Gastrocnemius medialis (tissue), 4 donors: ENCODE results near the gene SLC10A4. TPM values are rescaled to one million over a fixed set of nuclear protein-coding genes. Genes with fewer than 3 reads are reported as not detected.

Experiments used
- ATAC-seq, 2 donors: fragments of 150-250 bp; one replicate each; pipeline ENCODE4 v1.9.1; 2016
- DNase-seq, 2 donors: peaks; one replicate each; pipeline ENCODE4 v3.0.0-alpha.2; 2019
- H3K27ac ChIP-seq, 4 donors: fragments of 200-600 bp; sonication (generic); 1 replicate in 1 of 4; 2 replicates in 3 of 4; pipeline ENCODE4 v1.5.1; 2016 to 2018; ENCODE audit warnings: mild to moderate bottlenecking in 2 of 4, moderate library complexity in 1 of 4
- H3K27me3 ChIP-seq, 3 donors: fragments of 200-600 bp; sonication (generic) in 2 of 3; 1 replicate in 1 of 3; 2 replicates in 2 of 3; pipeline versions ENCODE4 v1.5.1 to v1.6.0; 2016 to 2019; ENCODE audit warnings: mild to moderate bottlenecking in 1 of 3, moderate library complexity in 1 of 3
- H3K36me3 ChIP-seq, 2 donors: fragments of 200-600 bp; sonication (generic) in 1 of 2; one replicate each; pipeline ENCODE4 v1.5.1; 2017 to 2018
- H3K4me1 ChIP-seq, 2 donors: fragments of 200-600 bp; sonication (generic) in 1 of 2; one replicate each; pipeline ENCODE4 v1.5.1; 2016 to 2017; ENCODE audit warnings: mild to moderate bottlenecking in 2 of 2
- H3K4me3 ChIP-seq, 4 donors: fragments of 200-600 bp; sonication (generic) in 3 of 4; 1 replicate in 1 of 4; 2 replicates in 3 of 4; pipeline ENCODE4 v1.5.1; 2016 to 2019; ENCODE audit warnings: mild to moderate bottlenecking in 2 of 4
- H3K9me3 ChIP-seq, 3 donors: fragments of 200-600 bp; sonication (generic) in 2 of 3; 1 replicate in 1 of 3; 2 replicates in 2 of 3; pipeline ENCODE4 v1.5.1; 2016 to 2019
- CTCF ChIP-seq, 5 experiments: fragments of 450-650 bp in 3 of 5; fragments of 200-600 bp in 2 of 5; sonication (generic) in 2 of 5; IDR thresholded peaks in 4 of 5; conservative IDR thresholded peaks in 1 of 5; 1 replicate in 4 of 5; 2 replicates in 1 of 5; pipeline ENCODE4 v1.5.1; 2016 to 2019; ENCODE audit warnings: antibody characterized with exemption in 5 of 5, mild to moderate bottlenecking in 3 of 5, moderate library complexity in 3 of 5
- POLR2A ChIP-seq, 2 donors: fragments of 450-650 bp; IDR thresholded peaks; one replicate each; pipeline ENCODE4 v1.6.1; 2017; ENCODE audit warnings: antibody characterized with exemption in 2 of 2, mild to moderate bottlenecking in 2 of 2, moderate library complexity in 2 of 2
- in situ Hi-C, 4 donors: fragments of 200-750 bp; cut with MboI; loops; one replicate each; pipeline versions ENCODE4 v1.15.0 to v1.8.0; 2017; ENCODE audit warnings: low sequenced_read_pairs in 4 of 4
- intact Hi-C: fragments of 100-400 bp; cut with DNase I; formaldehyde crosslinking; loops from one replicate; pipeline ENCODE4 v1.15.1; 2023; ENCODE audit warnings: low total_unique reads
- total RNA-seq, 4 donors: library from RNA; depleted of rRNA; stranded (reverse); fragments of >200 nt; gene quantifications; one replicate each; pipeline versions ENCODE4 v1.1.0 to v1.2.3, GENCODE V29; 2016

SLC10A4 gene
- total RNA-seq, 4 donors from 2014 or later, result 0.33 TPM; not detected in 3

- ATAC-seq, result no peak
- DNase-seq, result no peak
- no peaks in the 10 kb centered on the region for H3K27me3 ChIP-seq
- no peak overlapping the region for H3K4me3 ChIP-seq
- no peaks in the 10 kb centered on the region for H3K4me1 ChIP-seq
- intact Hi-C loops (no loop called here), in situ Hi-C loops (no loop called here)
- no peak overlapping the region for H3K27ac ChIP-seq
- H3K36me3 ChIP-seq, result peaks cover 0 to 60% of the 10 kb centered on the region in 2 donors
- H3K9me3 ChIP-seq, result no peaks in the 10 kb centered on the region
- TF ChIP-seq POLR2A (IDR thresholded peaks at IDR 0.05) (no peak), CTCF (IDR thresholded peaks at IDR 0.05 in 4 of 5, conservative IDR thresholded peaks at IDR 0.05 in 1 of 5) (no peak)
Measured at GRCh38 chr4:48538358-48538757, 55.2 kb downstream of the SLC10A4 start.

Other genes with a start within 250 kb of the SLC10A4 start
- gene TEC, start 213.5 kb upstream of the SLC10A4 start, total RNA-seq, result 1 to 10 TPM in 2 of 4 donors, under 1 TPM in 2; 0.20 to 1.9 (median 1.1) TPM
- 100 to 1,000 TPM in 3 of 4 donors, 10 to 100 TPM in 1; 64.3 to 211 (median 138) TPM for gene SLAIN2, start 141.8 kb upstream of the SLC10A4 start, total RNA-seq
- not detected for gene ZAR1, start 6.9 kb downstream of the SLC10A4 start, total RNA-seq